ENCODE measurements around the gene VSIG10. TPM values are rescaled to one million over a fixed set of nuclear protein-coding genes. Genes with fewer than 3 reads are reported as not detected.

VSIG10 gene
- total and polyA plus RNA-seq, 2 of the 13 experiments (the other 11 are each of a cell fraction or from before 2014, with no cell fraction given), result 25.6 to 42.5 TPM

GRCh38 chr12:118016424-118017264 lies 87.2 kb downstream of the VSIG10 start, which contains the start of gene RFC5 (continued):
- TF ChIP-seq MZF1 (CRISPR knock-in tag; IDR thresholded peaks at IDR 0.05; ENCODE audit: borderline replicate concordance) (no peak), SNAI1 (CRISPR knock-in tag; IDR thresholded peaks at IDR 0.05; ENCODE audit: borderline replicate concordance) (no peak), ARID3A (IDR thresholded peaks at IDR 0.05; ENCODE audit: low read depth, low read length) (no peak), LCORL (IDR thresholded peaks at IDR 0.05) (no peak), LCORL (CRISPR knock-in tag; IDR thresholded peaks at IDR 0.05) (no peak; the same call in 1 of the 2 replicates), FUBP1 (CRISPR knock-in tag; IDR thresholded peaks at IDR 0.05; ENCODE audit: borderline replicate concordance) (no peak), ZNF629 (CRISPR knock-in tag; conservative IDR thresholded peaks at IDR 0.05) (no peak), NFE2L1 (CRISPR knock-in tag; IDR thresholded peaks at IDR 0.05; ENCODE audit: borderline replicate concordance) (no peak), ZNF646 (CRISPR knock-in tag; IDR thresholded peaks at IDR 0.05) (no peak), PLSCR1 (CRISPR knock-in tag; IDR thresholded peaks at IDR 0.05; ENCODE audit: borderline replicate concordance) (no peak), ZBTB49 (CRISPR knock-in tag; IDR thresholded peaks at IDR 0.05; ENCODE audit: borderline replicate concordance) (no peak), HNRNPK (IDR thresholded peaks at IDR 0.05; ENCODE audit: low read depth, low read length, poor library complexity, severe bottlenecking) (no peak), HNRNPL (IDR thresholded peaks at IDR 0.05; ENCODE audit: low read depth, low read length) (0 out of 2 replicates have a peak, but pooled peaks have one; percentile 63), RNF2 (conservative IDR thresholded peaks at IDR 0.05; ENCODE audit: low read depth) (peak; percentile 83; the same call in 1 of the 2 replicates)
